AG09309 (cell line): ENCODE data around the gene SPI1.

Experiments used
- DNase-seq: peaks from one replicate; pipeline ENCODE4 v3.0.0-alpha.2; 2010; ENCODE audit warnings: low read depth
- H3K4me3 ChIP-seq: 2 replicates; pipeline ENCODE4 v1.5.1; 2011; ENCODE audit warnings: mild to moderate bottlenecking, low read depth, low read length, moderate library complexity; ENCODE audit not compliant: control insufficient read depth
- TF ChIP-seq, protein P1 (sequence below): IDR thresholded peaks from 2 replicates; pipeline ENCODE4 v1.5.1; 2011; ENCODE audit warnings: mild to moderate bottlenecking, low read depth, low read length, inconsistent platforms; ENCODE audit not compliant: insufficient read depth, control insufficient read depth; ENCODE audit errors: missing control alignments

The SPI1 gene

DNA sequence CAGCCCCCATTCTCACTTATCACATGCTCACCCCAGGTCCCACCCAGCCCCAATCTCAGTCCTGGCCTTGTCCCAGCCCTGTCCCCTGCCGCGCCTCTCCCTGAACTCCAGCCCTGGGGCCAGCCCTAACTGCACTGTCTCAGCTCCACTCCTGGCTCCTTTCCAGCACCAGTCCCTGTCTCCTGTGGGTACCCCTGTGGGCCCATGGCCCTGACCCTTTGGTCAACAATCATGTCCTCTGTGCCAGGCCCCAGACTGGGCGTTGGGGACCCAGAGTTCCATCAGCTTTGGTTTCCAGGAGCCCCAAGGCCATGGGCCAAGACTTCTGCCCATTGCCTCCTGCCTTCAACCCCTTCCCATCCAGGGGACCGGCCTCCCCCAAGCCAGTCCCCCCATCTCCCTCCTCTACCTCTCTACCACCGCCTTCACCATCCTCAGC lies 757 bp downstream of the SPI1 start:
- TF ChIP-seq, protein P1, sequence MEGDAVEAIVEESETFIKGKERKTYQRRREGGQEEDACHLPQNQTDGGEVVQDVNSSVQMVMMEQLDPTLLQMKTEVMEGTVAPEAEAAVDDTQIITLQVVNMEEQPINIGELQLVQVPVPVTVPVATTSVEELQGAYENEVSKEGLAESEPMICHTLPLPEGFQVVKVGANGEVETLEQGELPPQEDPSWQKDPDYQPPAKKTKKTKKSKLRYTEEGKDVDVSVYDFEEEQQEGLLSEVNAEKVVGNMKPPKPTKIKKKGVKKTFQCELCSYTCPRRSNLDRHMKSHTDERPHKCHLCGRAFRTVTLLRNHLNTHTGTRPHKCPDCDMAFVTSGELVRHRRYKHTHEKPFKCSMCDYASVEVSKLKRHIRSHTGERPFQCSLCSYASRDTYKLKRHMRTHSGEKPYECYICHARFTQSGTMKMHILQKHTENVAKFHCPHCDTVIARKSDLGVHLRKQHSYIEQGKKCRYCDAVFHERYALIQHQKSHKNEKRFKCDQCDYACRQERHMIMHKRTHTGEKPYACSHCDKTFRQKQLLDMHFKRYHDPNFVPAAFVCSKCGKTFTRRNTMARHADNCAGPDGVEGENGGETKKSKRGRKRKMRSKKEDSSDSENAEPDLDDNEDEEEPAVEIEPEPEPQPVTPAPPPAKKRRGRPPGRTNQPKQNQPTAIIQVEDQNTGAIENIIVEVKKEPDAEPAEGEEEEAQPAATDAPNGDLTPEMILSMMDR: no peak
- no peak for DNase-seq
- H3K4me3 ChIP-seq: no peak overlapping the region

DNA sequence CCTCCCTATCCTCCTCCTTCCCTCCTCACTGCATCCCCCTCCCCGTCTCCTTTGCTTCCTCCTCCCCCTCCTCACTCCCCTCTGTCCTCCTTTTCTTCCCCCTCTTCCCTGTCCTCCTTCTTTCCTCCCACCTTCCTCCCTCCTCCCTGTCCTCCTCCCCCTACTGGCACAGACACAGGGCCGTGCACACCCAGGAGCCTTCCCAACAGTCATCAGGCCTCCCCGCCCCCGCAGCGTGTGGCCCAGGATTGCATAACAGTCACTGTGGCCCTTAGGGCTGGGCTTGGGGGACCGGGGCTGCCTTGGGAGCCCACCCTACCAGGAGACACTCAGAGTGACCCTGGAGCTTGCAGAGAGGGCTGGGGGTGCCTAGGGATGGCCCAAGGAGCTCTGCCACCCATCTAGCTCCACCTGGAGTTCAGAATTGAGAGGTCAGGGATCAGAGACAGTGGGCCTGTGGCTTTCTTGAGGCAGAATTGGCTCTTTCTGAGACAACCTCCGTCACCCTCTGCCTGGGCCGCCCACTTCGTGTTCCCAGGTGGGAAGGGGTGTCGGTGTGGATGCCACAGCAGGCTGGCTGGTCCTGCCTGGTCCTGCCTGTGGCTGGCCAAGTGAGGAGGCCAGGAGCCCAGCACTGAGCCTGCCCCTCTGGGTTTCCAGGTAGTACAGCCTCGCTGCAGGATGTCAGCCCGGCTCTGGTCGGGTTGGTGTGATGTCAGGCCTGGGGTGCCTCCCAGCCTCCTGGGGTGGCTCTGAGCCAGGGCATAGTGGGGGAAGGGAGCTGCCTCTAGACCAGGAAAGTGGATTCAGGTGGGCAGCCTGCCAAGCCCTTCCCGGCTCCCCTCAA lies 1.6 kb downstream of the SPI1 start:
- no peak overlapping the region for H3K4me3 ChIP-seq
- no peak for DNase-seq
- TF ChIP-seq, protein P1: no peak

DNA sequence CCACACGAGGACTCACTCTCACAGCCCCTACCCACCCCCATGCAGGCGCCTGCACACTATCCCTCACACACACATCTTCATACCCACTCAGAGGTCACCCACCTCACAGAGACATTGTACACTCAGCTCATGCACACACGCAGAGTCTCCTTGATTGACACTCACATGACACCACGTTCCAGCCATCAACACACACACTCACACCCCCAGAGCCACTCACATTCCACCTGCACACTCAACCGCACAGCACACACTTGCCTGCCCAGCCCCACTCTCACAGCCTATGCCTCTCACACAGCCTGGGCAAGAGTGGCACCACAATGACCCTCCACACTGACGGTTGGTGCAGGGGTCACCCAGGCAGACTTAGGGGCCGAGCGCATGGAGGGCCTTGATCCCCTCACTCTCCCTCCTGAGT lies 2.2 kb downstream of the SPI1 start:
- TF ChIP-seq, protein P1: no peak
- H3K4me3 ChIP-seq: no peak overlapping the region
- DNase-seq: no peak

DNA sequence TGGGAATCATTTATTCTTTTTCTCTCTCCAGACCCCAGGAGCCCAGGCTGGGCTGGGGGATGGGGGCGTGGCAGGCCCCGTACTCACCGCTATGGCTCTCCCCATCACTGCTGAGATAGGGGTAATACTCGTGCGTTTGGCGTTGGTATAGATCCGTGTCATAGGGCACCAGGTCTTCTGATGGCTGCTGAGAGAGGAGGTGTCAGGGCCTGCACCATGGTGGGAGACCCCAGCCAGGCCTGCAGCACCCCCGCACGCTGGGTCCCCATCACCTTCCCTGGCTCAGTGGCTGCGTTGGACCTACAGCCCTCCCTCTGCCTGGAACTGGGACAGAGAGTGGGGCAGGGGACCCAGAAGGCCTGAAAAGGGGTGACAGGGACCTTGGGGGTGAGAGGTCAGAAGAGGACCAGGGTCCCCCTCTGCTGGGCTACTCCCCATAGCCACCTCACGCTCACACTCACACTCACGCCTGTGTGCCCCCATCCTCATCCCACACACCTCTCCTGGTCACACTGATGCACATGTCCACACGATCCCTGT lies 2.7 kb downstream of the SPI1 start:
- TF ChIP-seq, protein P1: no peak
- no peak overlapping the region for H3K4me3 ChIP-seq
- no peak for DNase-seq

DNA sequence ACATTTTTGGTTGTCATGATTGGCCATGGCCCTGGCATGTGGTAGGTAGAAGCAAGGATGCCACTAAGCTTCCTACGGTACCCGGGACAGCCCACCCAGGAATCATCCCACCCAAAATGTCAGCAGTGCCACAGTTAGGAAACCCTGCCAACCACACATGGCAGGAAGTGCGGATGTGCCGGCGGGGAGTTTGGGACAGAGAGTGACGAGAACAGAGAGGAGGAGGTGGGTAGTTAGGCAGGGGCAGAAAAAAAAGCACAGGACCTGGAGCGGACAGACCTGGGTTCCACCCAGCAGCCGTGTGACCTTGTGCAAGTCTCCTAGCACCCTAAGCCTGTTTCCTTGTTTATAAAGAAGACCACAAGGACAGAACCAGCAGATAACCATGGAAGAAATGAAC lies 3.3 kb downstream of the SPI1 start:
- DNase-seq: no peak
- TF ChIP-seq, protein P1: no peak
- no peak overlapping the region for H3K4me3 ChIP-seq

DNA sequence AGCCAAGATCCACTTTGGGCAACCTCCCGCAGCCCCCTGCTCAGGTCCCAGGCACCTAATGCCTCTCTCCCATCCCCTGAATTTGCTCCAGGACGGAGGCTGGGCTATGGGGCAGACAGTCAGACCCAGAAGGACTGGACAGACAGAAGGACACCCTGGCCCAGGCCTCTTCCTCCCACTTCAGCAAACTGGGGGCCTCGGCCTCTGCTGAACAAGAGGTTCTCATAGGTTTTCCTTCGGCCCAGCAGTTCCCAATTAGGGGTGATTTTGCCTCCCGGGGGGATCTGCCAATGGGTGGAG lies 3.7 kb downstream of the SPI1 start:
- no peak for DNase-seq
- TF ChIP-seq, protein P1: no peak

More for the DNA sequence above, 3.7 kb downstream of the SPI1 start:
- no peak overlapping the region for H3K4me3 ChIP-seq
